Measurements from ENCODE around the gene GTF2F2.

Gene GTF2F2

GRCh38 chr13:45156565-45157361 is 36.5 kb downstream of the GTF2F2 start:
- no peak overlapping the region for H3K27ac ChIP-seq

GRCh38 chr13:45162194-45162593 is 41.9 kb downstream of the GTF2F2 start:
- H3K27ac ChIP-seq: no peak overlapping the region
- TF ChIP-seq CTCF (IDR thresholded peaks at IDR 0.05; ENCODE audit: low read depth, low read length): no peak
- DNase-seq: no peak

More at GRCh38 chr13:45156565-45157361, 36.5 kb downstream of the GTF2F2 start:
- Histone ChIP-seq H3K27me3 (ENCODE audit: insufficient read depth, low read depth, severe bottlenecking) (no peaks in the 10 kb centered on the region), H3K9me3 (ENCODE audit: severe bottlenecking) (no peaks in the 10 kb centered on the region), H3K4me3 (ENCODE audit: low read depth, low read length) (no peak overlapping the region), H3K36me3 (peaks cover 15% of the 10 kb centered on the region)
- no peak for DNase-seq
- TF ChIP-seq CTCF (IDR thresholded peaks at IDR 0.05; ENCODE audit: low read depth, low read length): no peak

GRCh38 chr13:45162821-45163220 is 42.5 kb downstream of the GTF2F2 start:
- Histone ChIP-seq H3K4me3 (ENCODE audit: low read depth, low read length) (no peak overlapping the region), H3K9me3 (ENCODE audit: severe bottlenecking) (no peaks in the 10 kb centered on the region), H3K36me3 (peaks cover 11% of the 10 kb centered on the region), H3K27me3 (ENCODE audit: insufficient read depth, low read depth, severe bottlenecking) (no peaks in the 10 kb centered on the region), H3K27ac (no peak overlapping the region)
- no peak for DNase-seq
- TF ChIP-seq CTCF (IDR thresholded peaks at IDR 0.05; ENCODE audit: low read depth, low read length): no peak

More at GRCh38 chr13:45162194-45162593, 41.9 kb downstream of the GTF2F2 start:
- Histone ChIP-seq H3K36me3 (peaks cover 11% of the 10 kb centered on the region), H3K27me3 (ENCODE audit: insufficient read depth, low read depth, severe bottlenecking) (no peaks in the 10 kb centered on the region), H3K9me3 (ENCODE audit: severe bottlenecking) (no peaks in the 10 kb centered on the region), H3K4me3 (ENCODE audit: low read depth, low read length) (no peak overlapping the region)

GRCh38 chr13:45166858-45167257 is 46.5 kb downstream of the GTF2F2 start:
- Histone ChIP-seq H3K27me3 (ENCODE audit: insufficient read depth, low read depth, severe bottlenecking) (no peaks in the 10 kb centered on the region), H3K9me3 (ENCODE audit: severe bottlenecking) (no peaks in the 10 kb centered on the region), H3K27ac (no peak overlapping the region), H3K4me3 (ENCODE audit: low read depth, low read length) (no peak overlapping the region), H3K36me3 (peaks cover 3% of the 10 kb centered on the region; the same call in 1 of the 2 replicates)
- no peak for TF ChIP-seq CTCF (IDR thresholded peaks at IDR 0.05; ENCODE audit: low read depth, low read length)
- DNase-seq: no peak

- DNase-seq: no peak
- Histone ChIP-seq H3K9me3 (ENCODE audit: severe bottlenecking) (no peaks in the 10 kb centered on the region), H3K27me3 (ENCODE audit: insufficient read depth, low read depth, severe bottlenecking) (no peaks in the 10 kb centered on the region), H3K36me3 (peaks cover 3% of the 10 kb centered on the region; the same call in 1 of the 2 replicates), H3K4me3 (ENCODE audit: low read depth, low read length) (no peak overlapping the region), H3K27ac (no peak overlapping the region)
- TF ChIP-seq CTCF (IDR thresholded peaks at IDR 0.05; ENCODE audit: low read depth, low read length): no peak
Measured at GRCh38 chr13:45167611-45168554, 47.6 kb downstream of the GTF2F2 start.

All from WERI-Rb-1 (cell line).